Osteoblast (primary cell): ENCODE results near the gene RIPK1. TPM values are rescaled to one million over a fixed set of nuclear protein-coding genes. Genes with fewer than 3 reads are reported as not detected.

Source experiments
- DNase-seq: peaks from one replicate; pipeline ENCODE4 v3.0.0; 2011; ENCODE audit warnings: low spot score, mixed read lengths; ENCODE audit not compliant: insufficient read length; ENCODE audit errors: missing footprints
- H2AFZ ChIP-seq: 2 replicates; pipeline ENCODE4 v1.6.0; 2011; ENCODE audit warnings: mild to moderate bottlenecking, low read length
- H3K27ac ChIP-seq: 2 replicates; pipeline ENCODE4 v1.5.1; 2011; ENCODE audit warnings: mild to moderate bottlenecking, low read depth, low read length, moderate library complexity
- H3K27me3 ChIP-seq: 2 replicates; pipeline ENCODE4 v1.6.0; 2012; ENCODE audit warnings: mild to moderate bottlenecking, control low read depth, inconsistent platforms, low read length, moderate library complexity; ENCODE audit not compliant: insufficient read depth
- H3K36me3 ChIP-seq: 2 replicates; pipeline ENCODE4 v1.5.1; 2011; ENCODE audit warnings: mild to moderate bottlenecking, low read length, control low read depth, moderate library complexity; ENCODE audit not compliant: insufficient read depth
- H3K4me1 ChIP-seq: 2 replicates; pipeline ENCODE4 v1.5.1; 2011; ENCODE audit warnings: mild to moderate bottlenecking, low read length, control low read depth, moderate library complexity; ENCODE audit not compliant: insufficient read depth
- H3K4me2 ChIP-seq: 2 replicates; pipeline ENCODE4 v1.6.0; 2011; ENCODE audit warnings: mild to moderate bottlenecking, low read length; ENCODE audit not compliant: insufficient read depth
- H3K4me3 ChIP-seq: fragments of 200-600 bp; sonication (generic); 3 replicates; pipeline ENCODE4 v1.5.1; 2012; ENCODE audit warnings: mild to moderate bottlenecking, low read length, inconsistent platforms; ENCODE audit not compliant: insufficient read depth
- H3K79me2 ChIP-seq: 2 replicates; pipeline ENCODE4 v1.6.0; 2012; ENCODE audit warnings: mild to moderate bottlenecking, low read length, control low read depth, inconsistent platforms; ENCODE audit not compliant: insufficient read depth
- H3K9me3 ChIP-seq: 2 replicates; pipeline ENCODE4 v1.5.1; 2011; ENCODE audit warnings: low read depth, low read length, control low read depth
- H4K20me1 ChIP-seq: 2 replicates; pipeline ENCODE4 v1.6.0; 2012; ENCODE audit warnings: mild to moderate bottlenecking, low read length, control low read depth; ENCODE audit not compliant: insufficient read depth
- total RNA-seq: library from RNA; depleted of rRNA; stranded (reverse); fragments of >200 nt; gene quantifications from 2 replicates; pipeline ENCODE4 v1.2.3, GENCODE V29; 2012
- TF ChIP-seq, protein P1 (sequence below): IDR thresholded peaks from 2 replicates; pipeline ENCODE4 v1.5.1; 2011; ENCODE audit warnings: mild to moderate bottlenecking, low read depth, low read length, moderate library complexity; ENCODE audit errors: extremely low read depth

Gene RIPK1
- total RNA-seq, 1 donor: 29.3 TPM

DNA sequence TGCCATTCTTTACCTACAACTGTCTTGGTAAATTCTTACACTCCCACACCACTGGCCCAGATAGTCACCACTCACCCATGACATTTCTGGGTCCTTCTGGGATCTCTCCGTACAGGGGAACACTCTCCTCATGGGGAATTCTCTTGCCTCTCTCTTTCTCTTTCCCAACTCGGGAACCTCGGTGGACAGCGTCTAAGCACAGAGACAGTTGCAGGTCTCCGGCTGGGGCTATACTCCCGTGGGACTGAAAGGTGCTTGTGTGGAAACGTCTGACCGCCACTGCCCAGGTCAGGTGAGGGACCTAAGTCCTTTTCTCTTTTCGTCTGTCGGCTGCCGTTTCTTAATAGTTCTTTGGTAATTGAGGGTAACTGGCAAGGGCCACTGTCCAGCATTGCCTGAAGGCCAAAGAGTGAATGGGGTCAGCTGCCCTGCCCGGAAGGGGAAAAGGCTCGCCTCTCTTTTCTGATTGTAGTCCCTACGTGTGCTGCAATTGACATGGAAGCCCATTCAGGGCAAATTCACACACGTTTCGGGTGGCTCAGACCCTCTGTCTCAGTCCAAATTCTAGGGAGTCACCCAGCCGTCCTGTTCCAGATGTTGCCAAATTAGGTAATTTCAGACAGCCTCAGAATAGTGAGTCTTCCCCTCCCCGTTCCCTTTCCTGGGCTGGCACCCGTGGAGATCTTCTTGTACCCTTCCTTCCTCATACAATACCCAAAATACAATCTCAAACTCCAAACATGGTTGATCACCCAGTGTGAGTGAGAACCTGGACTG, 31.2 kb upstream of the RIPK1 start:
- TF ChIP-seq, protein P1, sequence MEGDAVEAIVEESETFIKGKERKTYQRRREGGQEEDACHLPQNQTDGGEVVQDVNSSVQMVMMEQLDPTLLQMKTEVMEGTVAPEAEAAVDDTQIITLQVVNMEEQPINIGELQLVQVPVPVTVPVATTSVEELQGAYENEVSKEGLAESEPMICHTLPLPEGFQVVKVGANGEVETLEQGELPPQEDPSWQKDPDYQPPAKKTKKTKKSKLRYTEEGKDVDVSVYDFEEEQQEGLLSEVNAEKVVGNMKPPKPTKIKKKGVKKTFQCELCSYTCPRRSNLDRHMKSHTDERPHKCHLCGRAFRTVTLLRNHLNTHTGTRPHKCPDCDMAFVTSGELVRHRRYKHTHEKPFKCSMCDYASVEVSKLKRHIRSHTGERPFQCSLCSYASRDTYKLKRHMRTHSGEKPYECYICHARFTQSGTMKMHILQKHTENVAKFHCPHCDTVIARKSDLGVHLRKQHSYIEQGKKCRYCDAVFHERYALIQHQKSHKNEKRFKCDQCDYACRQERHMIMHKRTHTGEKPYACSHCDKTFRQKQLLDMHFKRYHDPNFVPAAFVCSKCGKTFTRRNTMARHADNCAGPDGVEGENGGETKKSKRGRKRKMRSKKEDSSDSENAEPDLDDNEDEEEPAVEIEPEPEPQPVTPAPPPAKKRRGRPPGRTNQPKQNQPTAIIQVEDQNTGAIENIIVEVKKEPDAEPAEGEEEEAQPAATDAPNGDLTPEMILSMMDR: no peak
- H2AFZ ChIP-seq: no peak overlapping the region
- no peaks in the 10 kb centered on the region for H4K20me1 ChIP-seq

DNA sequence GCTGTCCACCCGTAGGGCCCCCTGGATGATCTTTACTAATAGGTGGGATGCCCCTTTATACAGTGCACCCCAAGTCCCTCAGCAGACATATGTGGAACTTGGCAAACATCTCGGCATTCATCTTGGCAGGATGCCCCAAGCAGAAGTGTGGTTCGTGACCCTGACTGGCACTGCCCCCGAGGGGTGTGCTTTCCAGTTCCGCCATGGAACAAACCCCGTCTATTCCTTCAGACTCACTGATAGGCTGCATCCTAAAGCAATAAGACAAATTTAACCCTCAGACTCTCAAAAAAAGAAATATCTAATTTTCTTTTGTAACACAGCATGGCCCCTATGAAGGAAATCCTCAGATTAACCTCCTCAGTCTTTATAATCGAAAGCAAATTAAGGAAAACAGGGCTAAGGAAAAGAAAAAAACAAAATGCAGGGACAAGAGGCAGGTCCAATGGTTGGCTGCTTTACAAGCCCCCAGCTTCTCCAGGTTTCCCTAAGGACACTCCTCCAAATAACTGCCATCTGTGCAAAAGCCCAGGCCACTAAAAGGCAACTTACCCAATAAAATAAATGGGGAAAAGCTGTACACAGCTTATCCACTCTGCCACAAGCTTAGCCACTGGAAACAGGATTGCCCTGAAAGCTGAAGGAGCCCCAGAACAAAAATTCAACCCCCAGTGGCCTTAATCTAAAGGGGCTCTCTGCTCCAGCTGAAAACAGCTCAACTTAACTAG, 30.5 kb upstream of the RIPK1 start:
- H3K4me3 ChIP-seq: no peak overlapping the region
- H2AFZ ChIP-seq: no peak overlapping the region
- H3K4me2 ChIP-seq: no peak overlapping the region
- H3K27ac ChIP-seq: no peak overlapping the region
- no peaks in the 10 kb centered on the region for H3K36me3 ChIP-seq
- no peak for DNase-seq
- H3K79me2 ChIP-seq: no peaks in the 10 kb centered on the region
- no peaks in the 10 kb centered on the region for H3K9me3 ChIP-seq
- TF ChIP-seq, protein P1: no peak
- H4K20me1 ChIP-seq: no peaks in the 10 kb centered on the region
- H3K4me1 ChIP-seq: no peaks in the 10 kb centered on the region
- no peaks in the 10 kb centered on the region for H3K27me3 ChIP-seq

More for the DNA sequence above, 31.2 kb upstream of the RIPK1 start:
- Histone ChIP-seq H3K4me3 (no peak overlapping the region), H3K36me3 (no peaks in the 10 kb centered on the region), H3K4me1 (no peaks in the 10 kb centered on the region), H3K79me2 (no peaks in the 10 kb centered on the region), H3K27ac (no peak overlapping the region), H3K27me3 (no peaks in the 10 kb centered on the region), H3K4me2 (no peak overlapping the region), H3K9me3 (no peaks in the 10 kb centered on the region)
- no peak for DNase-seq

DNA sequence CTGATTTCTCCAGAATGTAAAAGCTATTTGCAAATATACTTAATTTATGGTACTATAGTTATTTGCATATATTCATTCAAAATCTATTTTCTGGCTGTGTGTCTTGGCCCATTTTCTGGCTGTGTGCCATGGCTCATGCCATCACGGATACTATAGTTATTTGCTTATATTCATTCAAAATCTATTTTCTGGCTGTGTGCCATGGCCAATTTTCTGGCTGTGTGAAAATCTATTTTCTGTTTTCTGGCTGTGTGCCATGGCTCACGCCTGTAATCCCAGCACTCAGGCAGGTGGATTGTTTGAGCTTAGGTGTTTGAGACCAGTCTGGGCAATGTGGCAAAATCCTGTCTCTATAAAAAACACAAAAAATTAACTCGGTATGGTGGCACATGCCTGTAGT, 28.9 kb upstream of the RIPK1 start:
- no peaks in the 10 kb centered on the region for H4K20me1 ChIP-seq
- H3K27ac ChIP-seq: no peak overlapping the region
- no peaks in the 10 kb centered on the region for H3K27me3 ChIP-seq
- no peaks in the 10 kb centered on the region for H3K4me1 ChIP-seq
- no peaks in the 10 kb centered on the region for H3K9me3 ChIP-seq
- DNase-seq: no peak
- H3K79me2 ChIP-seq: no peaks in the 10 kb centered on the region
- H3K36me3 ChIP-seq: no peaks in the 10 kb centered on the region
- TF ChIP-seq, protein P1: no peak
- H3K4me3 ChIP-seq: no peak overlapping the region
- no peak overlapping the region for H3K4me2 ChIP-seq
- H2AFZ ChIP-seq: no peak overlapping the region

- Histone ChIP-seq H3K9me3 (no peaks in the 10 kb centered on the region), H3K79me2 (no peaks in the 10 kb centered on the region), H2AFZ (no peak overlapping the region), H4K20me1 (no peaks in the 10 kb centered on the region), H3K27me3 (peaks cover 4% of the 10 kb centered on the region), H3K4me1 (no peaks in the 10 kb centered on the region), H3K4me3 (no peak overlapping the region), H3K27ac (no peak overlapping the region), H3K36me3 (no peaks in the 10 kb centered on the region), H3K4me2 (no peak overlapping the region)
- TF ChIP-seq, protein P1: no peak
- no peak for DNase-seq
Observed at GRCh38 chr6:3041147-3041546, 27.1 kb upstream of the RIPK1 start.
